ENCODE results near the gene OR6M1. TPM values are rescaled to one million over a fixed set of nuclear protein-coding genes. Genes with fewer than 3 reads are reported as not detected.

Gene OR6M1
- polyA plus RNA-seq, 1 of the 3 experiments (the other 2 are of a cell fraction), result not detected

DNA sequence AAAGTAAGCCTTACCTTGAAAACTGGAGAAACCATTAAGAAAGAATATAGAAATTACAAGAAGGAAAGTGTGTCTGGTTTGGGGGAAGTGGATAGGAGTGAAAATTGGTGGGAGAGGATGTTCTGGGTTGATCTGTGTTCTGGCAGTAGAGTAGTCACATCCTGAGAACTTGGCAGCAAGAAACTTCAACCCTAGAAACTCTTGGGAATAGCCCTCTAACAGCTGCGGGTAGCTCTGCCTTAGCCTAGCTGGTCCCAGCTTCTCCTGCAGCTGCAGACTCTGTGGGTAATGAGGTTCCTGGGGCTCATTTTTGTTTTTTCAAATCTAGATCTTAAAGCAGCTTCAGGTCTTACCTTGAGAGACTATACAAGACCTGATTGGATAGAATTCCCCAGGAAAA is 27.6 kb downstream of the OR6M1 start:
- H3K36me3 ChIP-seq (replicated peaks in 1 of 2; ENCODE audit: control insufficient read depth in 1 of 2, insufficient read depth in 2 of 2, low read length in 1 of 2), result no peaks in the 10 kb centered on the region
- no peaks in the 10 kb centered on the region for H3K9me3 ChIP-seq
- no peak for TF ChIP-seq NFIC (IDR thresholded peaks at IDR 0.05; ENCODE audit: borderline replicate concordance)
- H2AFZ ChIP-seq (ENCODE audit: low read depth), result no peak overlapping the region
- no peak overlapping the region for H3K4me2 ChIP-seq
- H3K9ac ChIP-seq, result no peak overlapping the region
- no peak overlapping the region for H3K27ac ChIP-seq (ENCODE audit: low read depth in 2 of 2, low read length in 1 of 2)
- no peaks in the 10 kb centered on the region; the same call in 1 of the 2 replicates for H3K27me3 ChIP-seq (ENCODE audit: insufficient read depth)
- ChIA-PET POLR2A (no interaction called here), CTCF (no interaction called here)
- H3K79me2 ChIP-seq (ENCODE audit: insufficient read depth), result no peaks in the 10 kb centered on the region
- no peaks in the 10 kb centered on the region for H3K4me1 ChIP-seq (ENCODE audit: control insufficient read depth in 1 of 2, insufficient read depth in 2 of 2, low read depth in 1 of 2, low read length in 1 of 2)
- no peaks in the 10 kb centered on the region for H4K20me1 ChIP-seq (ENCODE audit: insufficient read depth)
- WGBS (ENCODE audit: low lambda C conversion rate), result 17% methylated on average over 1 of the region's 1 CpG
- no peak overlapping the region for H3K4me3 ChIP-seq (ENCODE audit: low read depth in 2 of 2, low read length in 1 of 2)
- no peak for DNase-seq
- H3F3A ChIP-seq (replicated peaks; ENCODE audit: insufficient read depth), result no peaks in the 10 kb centered on the region
- H3K9me2 ChIP-seq, result no peaks in the 10 kb centered on the region

DNA sequence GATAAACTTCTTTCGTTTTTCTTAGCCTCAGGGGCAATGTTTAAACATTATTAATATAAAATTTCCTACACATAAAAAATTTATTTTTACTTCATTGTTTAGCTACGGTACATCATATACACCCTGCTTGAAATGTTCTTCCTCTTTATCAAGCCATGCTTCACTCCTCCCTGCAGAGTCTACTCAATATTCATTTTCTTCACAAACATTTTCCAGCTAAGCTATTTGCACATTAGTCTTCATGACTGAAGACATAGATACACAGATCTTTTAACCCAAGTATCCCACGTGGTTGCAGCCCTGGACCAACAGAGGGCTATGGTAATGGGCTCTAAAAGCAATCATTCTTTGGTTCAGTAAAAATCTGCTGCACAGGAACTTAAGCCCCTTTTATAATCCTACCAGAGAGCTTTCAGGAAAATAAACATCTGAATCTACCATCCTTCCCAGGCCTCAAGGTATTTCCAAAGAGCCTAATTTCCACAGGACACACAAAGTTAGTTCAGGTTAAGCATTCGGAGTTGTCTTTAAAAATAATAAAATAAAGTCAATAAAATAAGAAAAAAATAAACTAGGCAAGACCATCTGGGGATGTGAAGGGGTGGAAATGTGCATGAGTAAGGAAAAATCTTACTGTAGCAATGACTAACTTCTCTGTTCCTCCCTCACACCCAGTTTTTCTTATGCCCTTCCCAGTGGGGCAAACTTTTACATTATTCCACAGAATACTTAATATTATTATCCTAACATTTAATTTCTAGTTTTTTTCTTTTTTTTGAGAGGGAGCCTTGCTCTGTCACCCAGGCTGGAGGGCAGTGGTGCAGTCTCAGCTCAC is 30.2 kb downstream of the OR6M1 start:
- WGBS (ENCODE audit: low lambda C conversion rate), result 4% methylated on average over 4 of the region's 4 CpGs
- Histone ChIP-seq H3K9me3 (no peaks in the 10 kb centered on the region), H3K27me3 (ENCODE audit: insufficient read depth) (no peaks in the 10 kb centered on the region; the same call in 1 of the 2 replicates), H3K27ac (ENCODE audit: low read depth in 2 of 2, low read length in 1 of 2) (no peak overlapping the region), H4K20me1 (ENCODE audit: insufficient read depth) (no peaks in the 10 kb centered on the region), H3K4me3 (ENCODE audit: low read depth in 2 of 2, low read length in 1 of 2) (no peak overlapping the region), H3F3A (replicated peaks; ENCODE audit: insufficient read depth) (no peaks in the 10 kb centered on the region), H3K4me1 (ENCODE audit: control insufficient read depth in 1 of 2, insufficient read depth in 2 of 2, low read depth in 1 of 2, low read length in 1 of 2) (no peaks in the 10 kb centered on the region), H3K9me2 (no peaks in the 10 kb centered on the region), H3K9ac (no peak overlapping the region), H3K79me2 (ENCODE audit: insufficient read depth) (no peaks in the 10 kb centered on the region), H3K4me2 (no peak overlapping the region), H2AFZ (ENCODE audit: low read depth) (no peak overlapping the region), H3K36me3 (replicated peaks in 1 of 2; ENCODE audit: control insufficient read depth in 1 of 2, insufficient read depth in 2 of 2, low read length in 1 of 2) (no peaks in the 10 kb centered on the region)
- POLR2A ChIA-PET, result no interaction called here
- CTCF ChIA-PET, result interaction anchor here (1.0 kb wide), 1 partner anchor 20 kb away, joined by 3 read pairs; no protein-coding TSS in a partner anchor
- DNase-seq, result no peak
- TF ChIP-seq FOXM1 (IDR thresholded peaks at IDR 0.05; ENCODE audit: low read depth) (no peak), TEAD4 (IDR thresholded peaks at IDR 0.05; ENCODE audit: borderline replicate concordance, insufficient read depth) (no peak), EP300 (IDR thresholded peaks at IDR 0.05; ENCODE audit: borderline replicate concordance in 1 of 2, low read depth in 1 of 2, low read length in 1 of 2) (no peak), POLR2AphosphoS5 (IDR thresholded peaks at IDR 0.05; ENCODE audit: low read depth, low read length) (no peak), TCF12 (IDR thresholded peaks at IDR 0.05) (no peak), NFIC (IDR thresholded peaks at IDR 0.05; ENCODE audit: borderline replicate concordance) (no peak), GATA2 (CRISPR knock-in tag; IDR thresholded peaks at IDR 0.05) (no peak), ELF1 (IDR thresholded peaks at IDR 0.05) (no peak), SMC3 (IDR thresholded peaks at IDR 0.05; ENCODE audit: low read depth, low read length) (no peak)
- TF ChIP-seq, protein P1, sequence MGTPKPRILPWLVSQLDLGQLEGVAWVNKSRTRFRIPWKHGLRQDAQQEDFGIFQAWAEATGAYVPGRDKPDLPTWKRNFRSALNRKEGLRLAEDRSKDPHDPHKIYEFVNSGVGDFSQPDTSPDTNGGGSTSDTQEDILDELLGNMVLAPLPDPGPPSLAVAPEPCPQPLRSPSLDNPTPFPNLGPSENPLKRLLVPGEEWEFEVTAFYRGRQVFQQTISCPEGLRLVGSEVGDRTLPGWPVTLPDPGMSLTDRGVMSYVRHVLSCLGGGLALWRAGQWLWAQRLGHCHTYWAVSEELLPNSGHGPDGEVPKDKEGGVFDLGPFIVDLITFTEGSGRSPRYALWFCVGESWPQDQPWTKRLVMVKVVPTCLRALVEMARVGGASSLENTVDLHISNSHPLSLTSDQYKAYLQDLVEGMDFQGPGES (IDR thresholded peaks at IDR 0.05; ENCODE audit: low read depth, low read length), result no peak
- TF ChIP-seq, protein P2, sequence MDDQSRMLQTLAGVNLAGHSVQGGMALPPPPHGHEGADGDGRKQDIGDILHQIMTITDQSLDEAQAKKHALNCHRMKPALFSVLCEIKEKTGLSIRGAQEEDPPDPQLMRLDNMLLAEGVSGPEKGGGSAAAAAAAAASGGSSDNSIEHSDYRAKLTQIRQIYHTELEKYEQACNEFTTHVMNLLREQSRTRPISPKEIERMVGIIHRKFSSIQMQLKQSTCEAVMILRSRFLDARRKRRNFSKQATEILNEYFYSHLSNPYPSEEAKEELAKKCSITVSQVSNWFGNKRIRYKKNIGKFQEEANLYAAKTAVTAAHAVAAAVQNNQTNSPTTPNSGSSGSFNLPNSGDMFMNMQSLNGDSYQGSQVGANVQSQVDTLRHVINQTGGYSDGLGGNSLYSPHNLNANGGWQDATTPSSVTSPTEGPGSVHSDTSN (IDR thresholded peaks at IDR 0.05), result no peak
- TF ChIP-seq, protein P3, sequence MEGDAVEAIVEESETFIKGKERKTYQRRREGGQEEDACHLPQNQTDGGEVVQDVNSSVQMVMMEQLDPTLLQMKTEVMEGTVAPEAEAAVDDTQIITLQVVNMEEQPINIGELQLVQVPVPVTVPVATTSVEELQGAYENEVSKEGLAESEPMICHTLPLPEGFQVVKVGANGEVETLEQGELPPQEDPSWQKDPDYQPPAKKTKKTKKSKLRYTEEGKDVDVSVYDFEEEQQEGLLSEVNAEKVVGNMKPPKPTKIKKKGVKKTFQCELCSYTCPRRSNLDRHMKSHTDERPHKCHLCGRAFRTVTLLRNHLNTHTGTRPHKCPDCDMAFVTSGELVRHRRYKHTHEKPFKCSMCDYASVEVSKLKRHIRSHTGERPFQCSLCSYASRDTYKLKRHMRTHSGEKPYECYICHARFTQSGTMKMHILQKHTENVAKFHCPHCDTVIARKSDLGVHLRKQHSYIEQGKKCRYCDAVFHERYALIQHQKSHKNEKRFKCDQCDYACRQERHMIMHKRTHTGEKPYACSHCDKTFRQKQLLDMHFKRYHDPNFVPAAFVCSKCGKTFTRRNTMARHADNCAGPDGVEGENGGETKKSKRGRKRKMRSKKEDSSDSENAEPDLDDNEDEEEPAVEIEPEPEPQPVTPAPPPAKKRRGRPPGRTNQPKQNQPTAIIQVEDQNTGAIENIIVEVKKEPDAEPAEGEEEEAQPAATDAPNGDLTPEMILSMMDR (IDR thresholded peaks at IDR 0.05), result no peak
- TF ChIP-seq, protein P4, sequence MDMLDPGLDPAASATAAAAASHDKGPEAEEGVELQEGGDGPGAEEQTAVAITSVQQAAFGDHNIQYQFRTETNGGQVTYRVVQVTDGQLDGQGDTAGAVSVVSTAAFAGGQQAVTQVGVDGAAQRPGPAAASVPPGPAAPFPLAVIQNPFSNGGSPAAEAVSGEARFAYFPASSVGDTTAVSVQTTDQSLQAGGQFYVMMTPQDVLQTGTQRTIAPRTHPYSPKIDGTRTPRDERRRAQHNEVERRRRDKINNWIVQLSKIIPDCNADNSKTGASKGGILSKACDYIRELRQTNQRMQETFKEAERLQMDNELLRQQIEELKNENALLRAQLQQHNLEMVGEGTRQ (IDR thresholded peaks at IDR 0.05; ENCODE audit: borderline replicate concordance, low read depth, low read length), result no peak
